CD14-positive monocyte (primary cell): ENCODE measurements around the gene FBXO40. TPM values are rescaled to one million over a fixed set of nuclear protein-coding genes. Genes with fewer than 3 reads are reported as not detected.
A peak's percentile ranks its signal among the peaks of the same experiment; 100 is the strongest.

Source experiments
- DNase-seq, 3 donors: peaks; one replicate each; pipeline ENCODE4 v3.0.0-alpha.2; 2011 to 2022
- H2AFZ ChIP-seq: 2 replicates; pipeline ENCODE4 v1.6.0; 2012; ENCODE audit warnings: mild to moderate bottlenecking, low read depth, low read length, inconsistent platforms; ENCODE audit not compliant: insufficient read depth, poor library complexity, severe bottlenecking
- H3K27ac ChIP-seq, 2 donors: 1 replicate in 1 of 2; 2 replicates in 1 of 2; pipeline ENCODE4 v1.5.1; 2012 to 2013; ENCODE audit warnings: low read length in 2 of 2, control low read depth in 1 of 2, inconsistent platforms in 1 of 2, low read depth in 1 of 2, mild to moderate bottlenecking in 1 of 2
- H3K27me3 ChIP-seq, 2 donors: one replicate each; pipeline versions ENCODE4 v1.6.0 to v1.6.1; 2011 to 2013; ENCODE audit warnings: low read length in 2 of 2; ENCODE audit not compliant: control insufficient read depth in 2 of 2, insufficient read depth in 2 of 2
- H3K36me3 ChIP-seq, 2 donors: replicated peaks in 1 of 2; 1 replicate in 1 of 2; 2 replicates in 1 of 2; pipeline versions ENCODE4 v1.5.1 to v1.6.1; 2012 to 2013; ENCODE audit warnings: low read length in 2 of 2, control low read depth in 1 of 2, inconsistent platforms in 1 of 2, mild to moderate bottlenecking in 1 of 2; ENCODE audit not compliant: insufficient read depth in 2 of 2, control insufficient read depth in 1 of 2
- H3K4me1 ChIP-seq, 2 donors: 1 replicate in 1 of 2; 2 replicates in 1 of 2; pipeline versions ENCODE4 v1.5.1 to v1.6.1; 2012 to 2013; ENCODE audit warnings: low read length in 2 of 2, control low read depth in 1 of 2, inconsistent platforms in 1 of 2, mild to moderate bottlenecking in 1 of 2, moderate library complexity in 1 of 2; ENCODE audit not compliant: insufficient read depth in 2 of 2, control insufficient read depth in 1 of 2
- H3K4me2 ChIP-seq: replicated peaks from 2 replicates; pipeline ENCODE3; 2012; ENCODE audit warnings: low read length, moderate library complexity, mild to moderate bottlenecking; ENCODE audit not compliant: poor library complexity, severe bottlenecking; ENCODE audit errors: extremely low read depth
- H3K4me3 ChIP-seq, 3 experiments: fragments of 200-600 bp in 1 of 3; sonication (generic) in 1 of 3; replicated peaks in 1 of 3; 1 replicate in 2 of 3; 2 replicates in 1 of 3; pipeline ENCODE4 v1.5.1; 2011 to 2013; ENCODE audit warnings: low read length in 3 of 3, mild to moderate bottlenecking in 3 of 3, control low read depth in 2 of 3, low read depth in 2 of 3, inconsistent platforms in 1 of 3, moderate library complexity in 1 of 3
- H3K79me2 ChIP-seq: 2 replicates; pipeline ENCODE4 v1.6.0; 2012; ENCODE audit warnings: mild to moderate bottlenecking, control low read depth, inconsistent platforms, low read length, moderate library complexity; ENCODE audit not compliant: insufficient read depth
- H3K9ac ChIP-seq: 2 replicates; pipeline ENCODE4 v1.6.0; 2017; ENCODE audit warnings: low read length, mild to moderate bottlenecking; ENCODE audit not compliant: insufficient read depth, poor library complexity, severe bottlenecking
- H3K9me3 ChIP-seq, 2 donors: replicated peaks in 1 of 2; 1 replicate in 1 of 2; 2 replicates in 1 of 2; pipeline versions ENCODE4 v1.5.1 to v1.6.1; 2012 to 2013; ENCODE audit warnings: low read length in 2 of 2, control low read depth in 1 of 2; ENCODE audit not compliant: control insufficient read depth in 1 of 2, insufficient read depth in 1 of 2
- H4K20me1 ChIP-seq: 2 replicates; pipeline ENCODE4 v1.6.0; 2012; ENCODE audit warnings: mild to moderate bottlenecking, low read length, control low read depth, moderate library complexity; ENCODE audit not compliant: insufficient read depth
- H3K27ac Mint-ChIP-seq, 7 donors: one replicate each; pipeline ENCODE4 v1.8.0; 2020; ENCODE audit warnings: mild to moderate bottlenecking in 7 of 7, mixed read lengths in 7 of 7, moderate library complexity in 6 of 7, inconsistent platforms in 2 of 7
- H3K27me3 Mint-ChIP-seq, 3 donors: one replicate each; pipeline ENCODE4 v1.8.0; 2021 to 2022; ENCODE audit warnings: low read depth in 3 of 3, mild to moderate bottlenecking in 3 of 3, mixed read lengths in 3 of 3, moderate library complexity in 3 of 3, inconsistent platforms in 1 of 3
- H3K36me3 Mint-ChIP-seq, 2 donors: one replicate each; pipeline ENCODE4 v1.8.0; 2020; ENCODE audit warnings: mixed read lengths in 2 of 2, inconsistent platforms in 1 of 2, mild to moderate bottlenecking in 1 of 2
- H3K4me1 Mint-ChIP-seq: one replicate; pipeline ENCODE4 v1.8.0; 2020; ENCODE audit warnings: mild to moderate bottlenecking, mixed read lengths
- H3K4me3 Mint-ChIP-seq, 2 donors: one replicate each; pipeline ENCODE4 v1.8.0; 2020; ENCODE audit warnings: mild to moderate bottlenecking in 2 of 2, mixed read lengths in 2 of 2, moderate library complexity in 1 of 2
- H3K9me3 Mint-ChIP-seq, 7 donors: one replicate each; pipeline ENCODE4 v1.8.0; 2020 to 2022; ENCODE audit warnings: mixed read lengths in 7 of 7, mild to moderate bottlenecking in 6 of 7, moderate library complexity in 6 of 7, inconsistent platforms in 2 of 7
- WGBS: methylation state at CpG from one replicate; pipeline ENCODE4 v1.1.5; 2013; ENCODE audit warnings: missing lambda C conversion rate; ENCODE audit not compliant: insufficient coverage; 5-methylcytosine and 5-hydroxymethylcytosine counted together
- intact Hi-C, 2 donors: fragments of 100-400 bp; cut with micrococcal nuclease; formaldehyde crosslinking; loops; one replicate each; pipeline versions ENCODE4 v1.15.0 to v1.15.1; 2023
- polyA plus RNA-seq, 3 donors: library from polyadenylated mRNA; depleted of rRNA in 1 of 3; unstranded in 2 of 3; stranded (reverse) in 1 of 3; fragments of 300-500 nt in 2 of 3; fragments of >200 nt in 1 of 3; fragmentation: Illumina TruSeq in 2 of 3; gene quantifications; 1 replicate in 2 of 3; 2 replicates in 1 of 3; pipeline ENCODE4 v1.2.3, GENCODE V29; 2012 to 2021
- TF ChIP-seq, protein P1 (sequence below): fragments of 200-600 bp; IDR thresholded peaks from one replicate; pipeline ENCODE4 v1.8.0; 2022; ENCODE audit warnings: antibody characterized with exemption, mild to moderate bottlenecking

The FBXO40 gene
- polyA plus RNA-seq, 3 donors: not detected

DNA sequence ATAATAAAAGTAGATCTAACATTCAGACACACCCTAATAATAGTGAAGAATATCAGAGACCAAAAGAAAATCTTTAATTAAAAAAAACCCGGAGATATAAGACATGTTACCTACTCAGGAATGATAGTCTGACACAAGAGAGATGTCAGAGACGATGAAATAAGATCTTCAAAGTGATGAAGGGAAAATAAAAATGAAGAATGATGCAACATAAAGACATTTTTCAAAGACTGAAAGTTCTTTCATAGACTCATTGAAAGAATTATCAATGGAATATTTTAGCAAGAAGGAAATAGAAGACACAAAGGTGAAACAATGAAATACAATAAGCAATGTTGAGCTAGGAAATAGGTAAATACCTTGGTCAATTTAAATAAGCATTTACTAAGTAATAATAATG lies 47.9 kb downstream of the FBXO40 start:
- Mint-ChIP-seq H3K9me3 (no peaks in the 10 kb centered on the region), H3K27ac (no peak overlapping the region), H3K4me1 (no peaks in the 10 kb centered on the region), H3K27me3 (peaks cover 0 to 1% (median 0%) of the 10 kb centered on the region in 3 donors), H3K4me3 (no peak overlapping the region), H3K36me3 (peaks cover 91 to 95% of the 10 kb centered on the region in 2 donors)
- H3K79me2 ChIP-seq: no peaks in the 10 kb centered on the region
- H2AFZ ChIP-seq: no peak overlapping the region
- no peaks in the 10 kb centered on the region for H3K27me3 ChIP-seq
- H3K4me3 ChIP-seq: no peak overlapping the region
- no CpG with 5 or more reads among the region's 2 CpGs for WGBS
- intact Hi-C loops: no loop called here
- H3K4me2 ChIP-seq: no peak overlapping the region
- H3K36me3 ChIP-seq: peaks cover 92 to 94% of the 10 kb centered on the region in 2 donors
- TF ChIP-seq, protein P1, sequence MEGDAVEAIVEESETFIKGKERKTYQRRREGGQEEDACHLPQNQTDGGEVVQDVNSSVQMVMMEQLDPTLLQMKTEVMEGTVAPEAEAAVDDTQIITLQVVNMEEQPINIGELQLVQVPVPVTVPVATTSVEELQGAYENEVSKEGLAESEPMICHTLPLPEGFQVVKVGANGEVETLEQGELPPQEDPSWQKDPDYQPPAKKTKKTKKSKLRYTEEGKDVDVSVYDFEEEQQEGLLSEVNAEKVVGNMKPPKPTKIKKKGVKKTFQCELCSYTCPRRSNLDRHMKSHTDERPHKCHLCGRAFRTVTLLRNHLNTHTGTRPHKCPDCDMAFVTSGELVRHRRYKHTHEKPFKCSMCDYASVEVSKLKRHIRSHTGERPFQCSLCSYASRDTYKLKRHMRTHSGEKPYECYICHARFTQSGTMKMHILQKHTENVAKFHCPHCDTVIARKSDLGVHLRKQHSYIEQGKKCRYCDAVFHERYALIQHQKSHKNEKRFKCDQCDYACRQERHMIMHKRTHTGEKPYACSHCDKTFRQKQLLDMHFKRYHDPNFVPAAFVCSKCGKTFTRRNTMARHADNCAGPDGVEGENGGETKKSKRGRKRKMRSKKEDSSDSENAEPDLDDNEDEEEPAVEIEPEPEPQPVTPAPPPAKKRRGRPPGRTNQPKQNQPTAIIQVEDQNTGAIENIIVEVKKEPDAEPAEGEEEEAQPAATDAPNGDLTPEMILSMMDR: no peak
- H3K4me1 ChIP-seq: no peaks in the 10 kb centered on the region
- H3K9me3 ChIP-seq: no peaks in the 10 kb centered on the region
- H3K27ac ChIP-seq: no peak overlapping the region
- DNase-seq: no peak
- peaks cover 94% of the 10 kb centered on the region for H4K20me1 ChIP-seq
- no peak overlapping the region for H3K9ac ChIP-seq

DNA sequence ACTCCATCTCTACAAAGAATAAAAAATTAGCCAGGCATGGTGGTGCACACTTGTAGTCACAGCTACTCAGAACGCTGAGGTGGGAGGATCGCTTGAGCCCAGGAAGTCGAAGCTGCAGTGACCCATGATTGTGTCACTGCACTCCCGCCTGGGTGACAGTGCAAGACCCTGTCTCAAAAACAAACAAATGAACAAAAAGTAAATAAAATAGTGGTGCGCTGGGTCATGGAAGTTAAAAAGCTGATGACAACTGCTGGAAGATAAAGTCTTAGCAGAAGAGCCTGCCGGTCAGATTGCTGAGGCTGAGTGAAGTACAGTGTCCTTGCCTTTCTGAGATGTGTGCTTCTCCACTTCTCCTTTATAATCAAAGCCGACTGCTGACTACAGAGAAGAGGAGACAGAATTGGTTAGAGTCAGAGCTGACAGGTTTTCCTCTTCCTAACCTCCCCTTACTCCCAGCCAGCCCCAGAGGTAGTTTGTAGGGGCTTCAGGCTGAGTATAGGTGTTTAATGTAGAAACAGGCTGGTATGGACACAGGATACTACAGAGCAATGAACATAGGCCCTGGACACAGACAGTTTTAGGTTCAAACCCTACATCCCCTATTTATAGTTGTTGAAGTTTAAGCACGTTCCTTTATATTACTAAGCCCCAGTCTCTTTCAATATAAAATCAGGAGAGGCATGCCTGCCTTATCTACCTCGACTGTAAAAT lies 49.6 kb downstream of the FBXO40 start:
- TF ChIP-seq, protein P1: no peak
- H3K9me3 ChIP-seq: no peaks in the 10 kb centered on the region
- H3K4me3 ChIP-seq: no peak overlapping the region
- H3K27me3 Mint-ChIP-seq: no peaks in the 10 kb centered on the region
- H3K4me3 Mint-ChIP-seq: no peak overlapping the region
- no peak for DNase-seq
- H3K4me1 Mint-ChIP-seq: no peaks in the 10 kb centered on the region
- H3K4me2 ChIP-seq: no peak overlapping the region
- H3K36me3 ChIP-seq: peaks cover 80 to 85% of the 10 kb centered on the region in 2 donors
- no peaks in the 10 kb centered on the region for H3K27me3 ChIP-seq
- no peaks in the 10 kb centered on the region for H3K4me1 ChIP-seq
- peaks cover 81 to 88% of the 10 kb centered on the region in 2 donors for H3K36me3 Mint-ChIP-seq
- H3K27ac ChIP-seq: peak overlapping the region in 1 of 2 donors; percentile 24
- intact Hi-C loops: no loop called here
- H3K9me3 Mint-ChIP-seq: no peaks in the 10 kb centered on the region
- H4K20me1 ChIP-seq: peaks cover 85% of the 10 kb centered on the region
- no peak overlapping the region for H2AFZ ChIP-seq
- no peak overlapping the region for H3K9ac ChIP-seq
- peak overlapping the region in 3 of 7 donors; percentile 1 to 75 (median 71) for H3K27ac Mint-ChIP-seq
- WGBS: no CpG with 5 or more reads among the region's 9 CpGs
- peaks cover 6% of the 10 kb centered on the region for H3K79me2 ChIP-seq
